ENCODE data around the gene GPRC5A. TPM values are rescaled to one million over a fixed set of nuclear protein-coding genes. Genes with fewer than 3 reads are reported as not detected.

GPRC5A gene
- total and polyA plus RNA-seq, 10 of the 15 experiments (the other 5 are each of a cell fraction or from before 2014, with no cell fraction given), result 0.10 to 2.8 (median 1.1) TPM

DNA sequence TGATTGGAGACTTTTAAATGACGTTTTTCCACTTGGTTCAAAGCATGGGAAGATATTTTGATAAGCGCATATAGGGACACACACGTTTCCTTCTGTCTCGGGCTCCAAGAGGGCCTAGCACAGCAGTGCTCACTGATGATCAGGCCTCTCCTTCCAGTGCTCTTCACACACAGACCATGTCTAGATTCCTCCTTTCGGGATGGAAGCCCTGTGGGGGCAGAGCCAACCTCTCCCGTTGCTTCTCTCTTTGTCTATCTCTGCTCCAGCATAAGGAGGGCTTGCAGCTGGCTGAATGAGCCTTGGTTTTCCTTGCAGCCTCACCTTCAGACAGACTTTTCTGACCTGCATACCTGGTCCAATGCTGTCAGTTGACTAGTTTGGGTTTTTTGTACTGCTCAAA, 38.3 kb downstream of the GPRC5A start:
- FAIRE-seq (no peak), ATAC-seq (no peak), DNase-seq (ENCODE audit: low read depth, low spot score) (no peak)
- in situ Hi-C loops (cut with MboI) (no loop called here), intact Hi-C loops (cut with micrococcal nuclease; ENCODE audit: unreplicated experiment) (no loop called here)
- SMC1A ChIA-PET (ENCODE audit: uncharacterized antibody, unreplicated experiment), result no interaction called here
- H3K4me3 ChIP-seq, result no peak overlapping the region
- H3K27ac ChIP-seq (ENCODE audit: control insufficient read depth, insufficient read depth), result no peak overlapping the region
- H3K4me2 ChIP-seq (ENCODE audit: control insufficient read depth, insufficient read depth), result no peak overlapping the region
- H4K20me1 ChIP-seq (ENCODE audit: control insufficient read depth, insufficient read depth), result no peaks in the 10 kb centered on the region
- H3K9me3 ChIP-seq (replicated peaks; ENCODE audit: control insufficient read depth, insufficient read depth, low read length), result no peaks in the 10 kb centered on the region
- H3K4me1 ChIP-seq (ENCODE audit: control insufficient read depth, insufficient read depth, low read length), result no peaks in the 10 kb centered on the region
- H3K9ac ChIP-seq (ENCODE audit: control insufficient read depth, insufficient read depth, low read length), result no peak overlapping the region
- POLR2A ChIA-PET, result no interaction called here
- CTCF ChIA-PET, result no interaction called here
- no TSS peak for BruUV-seq (replicated peaks)
- no peaks in the 10 kb centered on the region for H3K79me2 ChIP-seq (ENCODE audit: control insufficient read depth, insufficient read depth, low read length)
- no peaks in the 10 kb centered on the region for H3K36me3 ChIP-seq (ENCODE audit: control insufficient read depth in 2 of 2, insufficient read depth in 2 of 2, low read length in 1 of 2)
- RAD21 ChIA-PET (ENCODE audit: unreplicated experiment), result no interaction called here
- no peak overlapping the region for H2AFZ ChIP-seq (ENCODE audit: control insufficient read depth, low read depth, low read length)
- TF ChIP-seq, protein P1, sequence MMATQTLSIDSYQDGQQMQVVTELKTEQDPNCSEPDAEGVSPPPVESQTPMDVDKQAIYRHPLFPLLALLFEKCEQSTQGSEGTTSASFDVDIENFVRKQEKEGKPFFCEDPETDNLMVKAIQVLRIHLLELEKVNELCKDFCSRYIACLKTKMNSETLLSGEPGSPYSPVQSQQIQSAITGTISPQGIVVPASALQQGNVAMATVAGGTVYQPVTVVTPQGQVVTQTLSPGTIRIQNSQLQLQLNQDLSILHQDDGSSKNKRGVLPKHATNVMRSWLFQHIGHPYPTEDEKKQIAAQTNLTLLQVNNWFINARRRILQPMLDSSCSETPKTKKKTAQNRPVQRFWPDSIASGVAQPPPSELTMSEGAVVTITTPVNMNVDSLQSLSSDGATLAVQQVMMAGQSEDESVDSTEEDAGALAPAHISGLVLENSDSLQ (IDR thresholded peaks at IDR 0.05), result no peak
- TF ChIP-seq MXI1 (IDR thresholded peaks at IDR 0.05; ENCODE audit: low read depth, low read length), result no peak
- TF ChIP-seq FOS (IDR thresholded peaks at IDR 0.05; ENCODE audit: borderline replicate concordance, extremely low read depth, insufficient read length), result no peak
- TF ChIP-seq, protein P2, sequence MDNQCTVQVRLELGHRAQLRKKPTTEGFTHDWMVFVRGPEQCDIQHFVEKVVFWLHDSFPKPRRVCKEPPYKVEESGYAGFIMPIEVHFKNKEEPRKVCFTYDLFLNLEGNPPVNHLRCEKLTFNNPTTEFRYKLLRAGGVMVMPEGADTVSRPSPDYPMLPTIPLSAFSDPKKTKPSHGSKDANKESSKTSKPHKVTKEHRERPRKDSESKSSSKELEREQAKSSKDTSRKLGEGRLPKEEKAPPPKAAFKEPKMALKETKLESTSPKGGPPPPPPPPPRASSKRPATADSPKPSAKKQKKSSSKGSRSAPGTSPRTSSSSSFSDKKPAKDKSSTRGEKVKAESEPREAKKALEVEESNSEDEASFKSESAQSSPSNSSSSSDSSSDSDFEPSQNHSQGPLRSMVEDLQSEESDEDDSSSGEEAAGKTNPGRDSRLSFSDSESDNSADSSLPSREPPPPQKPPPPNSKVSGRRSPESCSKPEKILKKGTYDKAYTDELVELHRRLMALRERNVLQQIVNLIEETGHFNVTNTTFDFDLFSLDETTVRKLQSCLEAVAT (IDR thresholded peaks at IDR 0.05), result no peak
- no peak for TF ChIP-seq YBX1 (IDR thresholded peaks at IDR 0.05)
- TF ChIP-seq, protein P3, sequence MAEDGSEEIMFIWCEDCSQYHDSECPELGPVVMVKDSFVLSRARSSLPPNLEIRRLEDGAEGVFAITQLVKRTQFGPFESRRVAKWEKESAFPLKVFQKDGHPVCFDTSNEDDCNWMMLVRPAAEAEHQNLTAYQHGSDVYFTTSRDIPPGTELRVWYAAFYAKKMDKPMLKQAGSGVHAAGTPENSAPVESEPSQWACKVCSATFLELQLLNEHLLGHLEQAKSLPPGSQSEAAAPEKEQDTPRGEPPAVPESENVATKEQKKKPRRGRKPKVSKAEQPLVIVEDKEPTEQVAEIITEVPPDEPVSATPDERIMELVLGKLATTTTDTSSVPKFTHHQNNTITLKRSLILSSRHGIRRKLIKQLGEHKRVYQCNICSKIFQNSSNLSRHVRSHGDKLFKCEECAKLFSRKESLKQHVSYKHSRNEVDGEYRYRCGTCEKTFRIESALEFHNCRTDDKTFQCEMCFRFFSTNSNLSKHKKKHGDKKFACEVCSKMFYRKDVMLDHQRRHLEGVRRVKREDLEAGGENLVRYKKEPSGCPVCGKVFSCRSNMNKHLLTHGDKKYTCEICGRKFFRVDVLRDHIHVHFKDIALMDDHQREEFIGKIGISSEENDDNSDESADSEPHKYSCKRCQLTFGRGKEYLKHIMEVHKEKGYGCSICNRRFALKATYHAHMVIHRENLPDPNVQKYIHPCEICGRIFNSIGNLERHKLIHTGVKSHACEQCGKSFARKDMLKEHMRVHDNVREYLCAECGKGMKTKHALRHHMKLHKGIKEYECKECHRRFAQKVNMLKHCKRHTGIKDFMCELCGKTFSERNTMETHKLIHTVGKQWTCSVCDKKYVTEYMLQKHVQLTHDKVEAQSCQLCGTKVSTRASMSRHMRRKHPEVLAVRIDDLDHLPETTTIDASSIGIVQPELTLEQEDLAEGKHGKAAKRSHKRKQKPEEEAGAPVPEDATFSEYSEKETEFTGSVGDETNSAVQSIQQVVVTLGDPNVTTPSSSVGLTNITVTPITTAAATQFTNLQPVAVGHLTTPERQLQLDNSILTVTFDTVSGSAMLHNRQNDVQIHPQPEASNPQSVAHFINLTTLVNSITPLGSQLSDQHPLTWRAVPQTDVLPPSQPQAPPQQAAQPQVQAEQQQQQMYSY (CRISPR knock-in tag; IDR thresholded peaks at IDR 0.05), result no peak
- TF ChIP-seq ZNF207 (IDR thresholded peaks at IDR 0.05; ENCODE audit: borderline replicate concordance), result no peak
- no peak for TF ChIP-seq IKZF1 (conservative IDR thresholded peaks at IDR 0.05)
- TF ChIP-seq ZNF622 (IDR thresholded peaks at IDR 0.05), result no peak
- TF ChIP-seq GATAD2B (conservative IDR thresholded peaks at IDR 0.05; ENCODE audit: low read depth), result no peak
- TF ChIP-seq, protein P4, sequence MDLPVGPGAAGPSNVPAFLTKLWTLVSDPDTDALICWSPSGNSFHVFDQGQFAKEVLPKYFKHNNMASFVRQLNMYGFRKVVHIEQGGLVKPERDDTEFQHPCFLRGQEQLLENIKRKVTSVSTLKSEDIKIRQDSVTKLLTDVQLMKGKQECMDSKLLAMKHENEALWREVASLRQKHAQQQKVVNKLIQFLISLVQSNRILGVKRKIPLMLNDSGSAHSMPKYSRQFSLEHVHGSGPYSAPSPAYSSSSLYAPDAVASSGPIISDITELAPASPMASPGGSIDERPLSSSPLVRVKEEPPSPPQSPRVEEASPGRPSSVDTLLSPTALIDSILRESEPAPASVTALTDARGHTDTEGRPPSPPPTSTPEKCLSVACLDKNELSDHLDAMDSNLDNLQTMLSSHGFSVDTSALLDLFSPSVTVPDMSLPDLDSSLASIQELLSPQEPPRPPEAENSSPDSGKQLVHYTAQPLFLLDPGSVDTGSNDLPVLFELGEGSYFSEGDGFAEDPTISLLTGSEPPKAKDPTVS (IDR thresholded peaks at IDR 0.05; ENCODE audit: low read depth, low read length), result no peak
- H3K27me3 ChIP-seq (replicated peaks in 1 of 2; ENCODE audit: control insufficient read depth in 2 of 2, insufficient read depth in 2 of 2, low read length in 1 of 2), result peaks cover 0 to 1% of the 10 kb centered on the region in 2 experiments; a peak in 2 of 4 replicates
- 50% methylated on average over 6 of the region's 6 CpGs for WGBS (ENCODE audit: insufficient coverage, insufficient replicate concordance, low lambda C conversion rate, missing lambda C conversion rate)

All from GM12878 (cell line).